NCI-H128 (cell line): ENCODE measurements around the gene OCIAD2.
"Not testable (repeated sequence)": the region's sequence is repeated elsewhere in the genome, so short reads cannot be mapped to it uniquely, and the experiment has no call there.

Experiments used
- DNase-seq: peaks from one replicate; lab custom pipeline; 2025; ENCODE audit not compliant: unreplicated experiment; lab: John Stamatoyannopoulos, UW

Gene OCIAD2

DNA sequence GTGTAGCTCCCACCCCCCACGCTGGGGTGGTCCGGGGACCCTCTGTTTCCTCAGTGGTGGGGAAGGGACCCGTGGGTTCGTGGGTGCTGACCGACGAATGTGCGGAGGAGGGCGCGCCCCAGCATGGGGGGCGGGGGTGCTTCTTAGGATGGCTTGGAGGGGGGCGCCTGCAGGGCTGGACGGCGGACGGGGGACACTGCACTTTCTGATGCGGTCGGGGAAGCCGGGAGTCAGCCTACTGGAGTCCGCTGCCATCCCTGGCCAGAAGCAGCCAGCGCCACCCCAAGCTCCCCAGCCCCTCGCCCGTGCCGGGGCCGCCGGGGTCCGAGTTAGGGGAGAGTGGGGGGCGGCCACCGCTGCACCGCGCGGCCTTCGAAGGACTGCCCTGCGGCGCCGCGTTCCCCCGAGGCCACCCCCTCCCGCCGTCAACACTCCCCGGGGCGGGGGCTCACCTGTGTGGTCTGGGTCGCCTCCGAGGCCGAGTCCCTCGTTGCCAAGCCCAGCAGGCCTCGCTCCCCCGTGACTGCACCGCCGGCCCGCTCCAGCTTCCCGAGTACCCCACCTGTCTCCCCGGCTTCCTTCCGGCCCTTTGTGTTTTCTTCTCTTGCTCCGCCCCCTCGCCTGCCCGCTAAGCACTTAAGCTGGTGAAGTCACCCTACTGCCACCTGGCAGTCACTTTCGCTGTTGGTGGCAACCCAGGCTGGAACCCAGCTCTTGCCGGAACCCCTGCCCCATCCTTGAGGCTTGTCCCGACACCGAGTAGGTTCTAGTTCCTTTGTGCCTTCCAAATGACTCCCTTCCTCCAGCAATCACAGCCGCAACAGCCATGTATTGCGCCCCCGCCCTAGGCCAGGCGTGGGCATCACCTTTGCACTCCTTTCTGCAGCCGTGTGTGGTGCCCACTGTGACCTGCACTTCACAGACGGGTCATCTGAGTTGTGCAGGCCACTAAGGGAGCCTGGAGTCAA is at the start of gene OCIAD2:
OCIAD2 (minus strand) TSS at position 569 of the 968 bp plus-strand sequence. CDS start 2,225 bp downstream, outside the sequence.
- DNase-seq, result peak; percentile 66

- DNase-seq, result no peak
Observed at GRCh38 chr4:48954314-48954713, 47.7 kb upstream of the OCIAD2 start.

GRCh38 chr4:48949518-48950219 is 43.1 kb upstream of the OCIAD2 start:
- DNase-seq, result no peak

GRCh38 chr4:48949086-48949485 is 42.5 kb upstream of the OCIAD2 start:
- DNase-seq, result no peak

DNA sequence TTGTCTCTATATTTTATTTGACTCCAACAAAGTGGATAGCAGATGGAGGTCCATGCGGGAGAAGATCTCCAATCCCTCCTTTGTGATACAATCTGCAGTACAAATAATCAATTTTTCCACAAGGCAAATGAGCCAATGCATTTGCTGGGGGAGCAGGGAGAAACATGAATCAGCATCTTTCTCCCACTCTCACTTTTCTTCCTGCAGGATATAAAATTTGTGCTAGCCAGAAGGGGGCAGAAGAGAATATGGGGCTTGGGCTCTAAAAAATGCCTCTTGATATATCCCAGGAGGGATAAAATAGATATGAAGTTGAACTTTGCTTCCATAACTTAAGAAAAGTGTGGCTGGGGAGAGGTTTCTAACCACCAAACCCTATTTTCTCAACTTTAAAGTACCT is 41.2 kb upstream of the OCIAD2 start:
- DNase-seq, result no peak

DNA sequence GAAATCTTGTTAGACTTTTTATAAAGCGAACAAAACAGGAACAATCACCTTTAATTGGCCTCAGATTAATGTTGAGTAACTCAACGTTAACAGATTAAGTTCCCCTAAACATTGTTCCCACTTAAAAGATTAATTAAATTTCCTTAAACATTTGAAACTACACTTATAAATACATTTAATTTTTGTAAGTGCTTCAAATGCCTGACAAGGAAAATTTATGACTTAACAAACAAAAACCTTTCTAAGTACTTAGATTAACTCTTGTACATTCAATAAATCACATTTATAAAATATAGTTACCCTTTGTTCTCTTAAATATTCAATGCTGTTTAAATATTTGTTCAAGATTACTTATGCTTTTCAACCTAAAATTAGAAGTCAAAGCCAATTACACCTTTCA is 39.4 kb upstream of the OCIAD2 start:
- DNase-seq, result no peak

DNA sequence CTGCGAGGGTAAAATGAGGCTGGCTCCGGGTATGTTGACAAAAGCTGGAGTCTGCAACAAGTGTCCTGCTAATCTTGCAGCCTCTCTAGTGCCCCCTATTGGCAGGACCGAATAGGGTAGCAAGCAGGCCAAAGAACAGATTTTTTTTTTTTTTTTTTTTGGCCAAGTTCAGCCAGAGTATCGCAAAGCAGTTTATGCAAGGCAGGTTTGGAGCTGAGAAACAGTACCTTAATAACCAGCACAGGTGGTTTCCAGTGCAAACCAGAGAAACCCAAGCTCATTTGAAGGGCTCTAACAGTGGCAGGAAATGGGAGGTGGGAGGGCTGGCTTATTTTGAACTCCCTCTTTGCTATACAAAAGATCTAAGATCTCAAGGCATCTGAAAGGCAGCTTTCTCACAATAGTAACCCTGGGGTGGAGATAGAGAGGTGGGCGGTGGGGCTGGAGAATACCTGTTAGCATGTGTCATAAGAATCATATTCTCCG is 38.2 kb upstream of the OCIAD2 start:
- no peak for DNase-seq

GRCh38 chr4:48944252-48944651 is 37.7 kb upstream of the OCIAD2 start:
- DNase-seq, result no peak

DNA sequence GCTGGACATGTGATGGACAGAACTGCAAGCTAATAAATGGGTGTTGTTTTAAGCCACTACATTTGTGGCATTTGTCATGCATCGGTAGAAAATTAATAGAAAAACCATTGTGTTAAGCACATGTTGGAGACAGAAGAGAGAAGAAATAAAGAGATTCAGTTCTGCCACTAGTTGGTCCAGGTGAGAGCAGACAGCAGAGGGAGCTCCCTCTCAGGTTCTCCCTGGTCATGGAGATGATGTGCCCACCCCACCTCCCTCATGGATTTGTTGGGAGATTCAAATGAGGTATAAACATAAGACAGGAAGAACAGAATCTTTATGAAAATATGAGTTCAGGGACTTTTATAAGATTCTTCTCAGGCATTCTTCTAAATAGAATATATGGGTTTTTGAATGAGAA is 36.8 kb upstream of the OCIAD2 start:
- DNase-seq, result no peak

DNA sequence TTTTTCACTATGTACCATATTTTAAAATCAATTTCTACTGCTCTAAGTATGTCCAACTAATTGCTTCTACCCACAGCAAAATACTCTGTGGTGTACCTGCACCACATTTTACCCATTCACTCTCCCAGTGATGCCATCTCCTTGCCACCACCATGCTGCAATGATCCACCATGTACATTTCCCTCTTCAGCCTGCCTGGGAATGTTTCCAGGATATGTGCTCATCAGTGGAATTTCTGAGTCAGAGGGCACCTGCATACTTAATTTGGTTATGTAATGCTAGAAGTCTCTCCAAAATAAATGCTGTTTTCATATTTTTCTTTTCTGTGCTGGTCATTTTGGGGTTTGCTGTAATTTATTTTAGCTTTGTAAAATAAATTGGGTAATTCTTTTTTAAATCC is 33.2 kb upstream of the OCIAD2 start:
- no peak for DNase-seq

DNA sequence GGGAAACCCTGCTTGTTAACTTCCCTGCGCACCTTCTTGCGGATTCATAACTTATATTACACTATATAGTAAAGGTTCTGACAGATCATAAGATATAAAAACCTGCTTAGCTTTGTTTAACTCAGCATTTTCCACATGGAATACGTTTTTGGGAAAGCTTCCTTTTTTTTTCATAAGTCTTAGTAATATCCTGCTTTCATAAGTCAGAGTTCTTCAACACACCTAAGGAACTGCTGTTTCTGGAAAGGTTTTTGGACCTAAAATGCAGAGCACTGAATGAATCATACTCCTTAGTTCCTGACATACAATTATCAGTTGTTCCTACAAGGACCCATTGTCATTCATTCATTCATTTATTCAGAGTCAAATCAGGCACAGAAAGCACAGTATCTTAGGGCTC is 32.3 kb upstream of the OCIAD2 start:
- DNase-seq, result no peak

GRCh38 chr4:48937033-48937432 is 30.5 kb upstream of the OCIAD2 start:
- no peak for DNase-seq

GRCh38 chr4:48931459-48931858 is 24.9 kb upstream of the OCIAD2 start:
- no peak for DNase-seq

GRCh38 chr4:48930654-48931053 is 24.1 kb upstream of the OCIAD2 start:
- no peak for DNase-seq

DNA sequence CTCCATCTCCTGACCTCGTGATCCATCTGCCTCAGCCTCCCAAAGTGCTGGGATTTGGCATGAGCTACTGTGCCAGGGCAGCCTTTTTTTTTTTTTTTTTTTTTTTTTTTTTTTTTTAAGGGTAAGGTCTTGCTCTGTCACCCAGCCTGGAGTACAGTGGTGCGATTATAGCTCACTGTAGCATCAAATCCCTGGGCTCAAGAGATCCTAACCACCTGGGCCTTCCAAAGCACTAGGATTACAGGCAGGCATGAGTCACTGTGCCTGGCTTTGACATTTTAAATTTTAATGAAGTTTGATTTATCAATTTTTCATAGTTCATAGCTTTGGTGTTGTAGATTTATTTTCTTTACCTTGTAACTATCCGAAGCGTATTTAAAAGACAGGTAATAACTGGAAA is 17.8 kb upstream of the OCIAD2 start:
- DNase-seq, result no peak

GRCh38 chr4:48923065-48923464 is 16.5 kb upstream of the OCIAD2 start:
- DNase-seq, result not testable (repeated sequence)

DNA sequence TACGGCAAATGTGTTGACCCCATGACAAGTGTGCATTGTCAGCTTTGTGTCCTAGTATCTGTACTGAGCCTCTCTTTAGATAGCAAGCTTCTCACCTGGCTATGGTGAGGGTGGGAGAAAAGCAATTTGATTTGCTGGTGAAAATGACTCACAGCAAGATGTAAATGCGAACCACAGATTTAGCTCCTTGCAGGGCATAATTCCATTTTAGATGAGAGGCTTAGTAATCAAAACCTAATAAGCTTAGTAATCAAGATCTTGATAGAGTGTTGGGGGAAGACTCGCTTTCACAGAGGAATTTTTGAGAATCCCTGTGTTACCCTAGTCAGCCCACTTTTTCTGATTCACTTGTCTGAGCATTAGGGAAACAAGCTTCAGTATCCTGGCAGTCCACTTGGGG is 7.7 kb upstream of the OCIAD2 start:
- no peak for DNase-seq

DNA sequence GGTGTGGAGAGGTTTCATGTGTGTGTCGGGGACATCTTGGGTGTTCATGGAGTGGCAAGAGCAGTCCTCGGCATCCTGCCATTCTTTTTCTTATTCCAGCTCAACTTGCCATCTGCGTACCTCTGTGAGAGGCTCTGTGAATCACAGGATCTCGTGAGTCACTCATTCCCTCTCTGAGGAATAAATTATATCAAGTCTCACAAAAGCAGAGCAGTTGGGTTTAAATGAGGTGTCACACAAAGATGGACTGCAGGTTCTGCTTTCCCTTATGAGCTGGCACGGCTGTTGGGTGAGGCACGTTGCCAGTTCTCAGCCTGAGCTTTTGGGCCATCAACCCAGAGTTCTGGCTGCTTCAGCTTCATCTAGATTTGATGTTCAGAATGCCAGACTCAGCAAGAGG is 6.8 kb upstream of the OCIAD2 start:
- DNase-seq, result no peak

DNA sequence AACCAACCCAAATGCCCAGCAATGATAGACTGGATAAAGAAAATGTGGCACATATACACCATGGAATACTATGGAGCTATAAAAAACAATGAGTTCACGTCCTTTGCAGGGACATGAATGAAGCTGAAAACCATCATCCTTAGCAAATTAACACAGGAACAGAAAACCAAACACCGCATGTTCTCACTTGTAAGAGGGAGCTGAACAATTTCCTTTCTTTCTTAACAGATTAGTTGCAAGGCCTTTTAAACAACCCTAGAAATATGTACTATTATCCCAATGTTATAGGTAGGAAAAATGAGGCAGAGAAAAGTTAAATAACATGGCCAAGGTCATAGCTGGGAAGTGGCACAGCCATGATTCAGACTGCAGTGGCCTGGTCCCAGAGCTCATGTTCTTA is 5.8 kb upstream of the OCIAD2 start:
- DNase-seq, result no peak

DNA sequence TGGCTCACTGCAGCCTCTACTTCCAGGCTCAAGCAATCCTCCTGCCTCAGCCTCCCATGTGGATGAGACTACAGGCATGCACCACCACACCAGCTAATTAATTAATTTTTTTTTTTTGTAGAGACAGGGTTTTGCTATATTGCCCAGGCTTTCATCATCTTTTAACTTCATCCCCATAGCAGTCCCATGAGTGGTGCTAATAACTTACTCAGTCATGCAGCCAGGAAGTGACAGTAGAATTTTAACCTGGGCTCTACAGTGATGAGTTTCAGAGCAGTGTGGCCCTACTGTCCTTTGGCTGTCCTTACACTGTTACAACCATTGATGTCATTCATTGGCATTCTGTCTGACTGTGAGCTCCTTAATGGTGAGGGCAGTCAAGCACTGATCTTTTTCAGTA is 3.9 kb upstream of the OCIAD2 start:
- DNase-seq, result no peak

DNA sequence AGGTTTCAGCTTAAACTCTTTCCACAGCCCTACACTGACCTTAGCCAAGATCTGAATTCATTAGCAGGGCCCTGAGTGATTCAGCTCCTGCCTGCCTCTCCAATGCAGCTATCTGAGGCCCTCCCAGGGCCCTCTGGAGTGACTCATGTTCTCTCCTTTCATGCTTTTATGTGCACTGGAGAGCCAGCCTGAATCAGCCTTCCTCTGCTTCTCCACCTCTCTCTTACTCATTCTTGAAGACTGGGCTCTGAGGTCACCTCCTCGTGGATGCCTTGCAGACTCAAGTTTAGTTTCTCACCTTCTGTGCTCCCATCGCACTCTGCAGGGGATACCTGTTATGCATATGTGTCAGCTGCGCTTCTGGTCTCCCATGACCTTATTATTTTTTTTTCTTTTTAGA is 3.1 kb upstream of the OCIAD2 start:
- no peak for DNase-seq

DNA sequence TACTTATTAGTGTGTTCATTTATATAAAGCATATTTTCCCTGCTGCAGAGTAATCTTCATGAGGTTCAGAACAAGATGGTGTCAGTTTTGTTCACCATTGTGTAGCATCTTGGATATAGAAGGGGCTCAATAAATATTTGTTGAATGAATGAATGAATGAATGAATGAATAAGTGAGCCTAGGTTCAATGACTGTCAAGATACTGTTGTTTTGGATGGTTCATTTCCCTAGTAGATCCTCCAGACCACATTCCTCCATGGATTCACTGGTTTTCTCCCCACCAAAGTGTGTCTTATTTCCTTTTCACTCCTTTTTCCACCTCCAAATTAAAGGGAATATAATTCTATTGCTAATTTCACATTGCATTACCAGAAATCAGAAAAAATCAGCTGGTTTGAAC is 2.1 kb upstream of the OCIAD2 start:
- DNase-seq, result no peak
